Activated CD8-positive, alpha-beta memory T cell treated with anti-CD3 and anti-CD28 coated beads for 4 hours (primary cell): ENCODE results near the gene CAP2.
"Not testable (repeated sequence)": the region's sequence is repeated elsewhere in the genome, so short reads cannot be mapped to it uniquely, and the experiment has no call there.

Experiments
- DNase-seq, 2 donors: peaks; one replicate each; pipeline ENCODE4 v3.0.0-alpha.2; 2020; ENCODE audit warnings: low read depth in 2 of 2

The CAP2 gene

DNA sequence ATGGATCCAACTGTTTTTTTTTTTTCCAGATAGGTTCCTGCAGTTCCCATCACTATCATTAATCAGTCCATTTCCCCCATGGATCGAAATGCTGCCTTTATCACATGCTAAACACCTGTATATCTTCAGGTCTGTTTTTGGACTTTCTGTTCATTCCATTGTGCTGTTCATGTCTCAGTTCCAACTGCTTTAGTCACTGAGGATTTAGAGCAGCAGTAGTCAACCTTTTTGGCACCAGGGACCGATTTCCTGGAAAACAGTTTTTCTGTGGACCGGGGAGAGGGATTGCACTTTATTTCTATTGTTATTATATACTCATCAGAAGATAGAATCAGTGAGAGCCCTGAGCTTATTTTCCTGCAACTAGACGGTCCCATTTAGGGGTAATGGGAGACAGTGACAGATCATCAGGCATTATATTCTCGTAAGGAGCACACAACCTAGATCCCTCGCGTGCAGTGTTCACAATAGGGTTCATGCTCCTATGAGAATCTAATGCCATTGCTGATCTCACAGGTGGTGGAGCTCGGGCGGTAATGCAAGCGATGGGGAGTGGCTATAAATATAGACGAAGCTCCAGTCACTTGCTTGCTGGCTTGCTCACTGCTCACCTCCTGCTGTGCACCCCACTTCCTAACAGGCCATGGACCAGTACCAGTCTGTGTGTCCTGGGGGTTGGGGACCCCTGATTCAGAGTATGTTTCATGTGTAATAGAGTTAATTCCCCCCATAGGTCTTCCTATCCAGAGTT lies 46.0 kb downstream of the CAP2 start:
- DNase-seq, result no peak

- not testable (repeated sequence) for DNase-seq
These were observed 47.4 kb downstream of the CAP2 start for GRCh38 chr6:17440811-17441210.

DNA sequence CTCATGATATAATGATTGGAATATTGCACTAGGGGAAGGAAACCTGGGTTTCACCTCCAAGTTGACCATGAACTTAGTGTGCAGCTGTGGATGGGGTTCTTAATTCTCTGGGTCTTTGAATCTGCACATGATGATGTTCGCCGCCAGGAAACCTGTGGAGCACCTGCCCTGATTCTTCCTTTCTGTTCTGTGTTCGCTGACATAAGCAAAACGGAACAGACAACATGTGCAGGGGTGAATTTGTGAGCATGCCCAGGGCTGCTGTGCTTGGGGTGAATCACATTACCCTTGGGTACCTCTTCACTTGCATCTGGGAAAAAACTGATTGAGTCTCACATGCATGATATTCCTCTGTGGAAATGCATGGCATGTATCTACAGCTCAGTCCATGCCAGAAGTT lies 48.8 kb downstream of the CAP2 start:
- no peak for DNase-seq

GRCh38 chr6:17446713-17447112 lies 53.3 kb downstream of the CAP2 start:
- no peak for DNase-seq

- DNase-seq, result no peak
These were observed 54.8 kb downstream of the CAP2 start for GRCh38 chr6:17448165-17448564.

GRCh38 chr6:17450397-17450796 lies 57.0 kb downstream of the CAP2 start:
- DNase-seq, result no peak

- no peak for DNase-seq
These were observed 57.4 kb downstream of the CAP2 start for GRCh38 chr6:17450832-17451231.

DNA sequence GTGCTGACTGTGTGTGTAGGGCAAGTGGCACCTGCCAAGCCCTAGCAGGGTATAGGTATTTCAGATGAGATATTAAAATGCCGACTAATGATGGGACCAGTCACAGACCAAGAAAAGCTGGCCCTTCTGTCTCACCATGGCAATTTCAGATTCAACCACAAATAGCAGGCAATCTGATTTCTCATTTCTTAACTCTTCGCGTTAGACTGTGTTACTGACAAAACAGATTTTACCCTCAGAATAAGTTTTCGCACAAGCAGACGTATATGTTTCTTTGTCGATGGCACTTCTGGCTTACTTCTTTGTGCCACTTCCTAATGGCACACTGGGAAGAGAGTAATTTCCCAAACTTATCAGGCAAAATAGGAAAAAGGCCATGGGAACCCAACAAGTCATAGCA lies 58.7 kb downstream of the CAP2 start:
- DNase-seq, result no peak

DNA sequence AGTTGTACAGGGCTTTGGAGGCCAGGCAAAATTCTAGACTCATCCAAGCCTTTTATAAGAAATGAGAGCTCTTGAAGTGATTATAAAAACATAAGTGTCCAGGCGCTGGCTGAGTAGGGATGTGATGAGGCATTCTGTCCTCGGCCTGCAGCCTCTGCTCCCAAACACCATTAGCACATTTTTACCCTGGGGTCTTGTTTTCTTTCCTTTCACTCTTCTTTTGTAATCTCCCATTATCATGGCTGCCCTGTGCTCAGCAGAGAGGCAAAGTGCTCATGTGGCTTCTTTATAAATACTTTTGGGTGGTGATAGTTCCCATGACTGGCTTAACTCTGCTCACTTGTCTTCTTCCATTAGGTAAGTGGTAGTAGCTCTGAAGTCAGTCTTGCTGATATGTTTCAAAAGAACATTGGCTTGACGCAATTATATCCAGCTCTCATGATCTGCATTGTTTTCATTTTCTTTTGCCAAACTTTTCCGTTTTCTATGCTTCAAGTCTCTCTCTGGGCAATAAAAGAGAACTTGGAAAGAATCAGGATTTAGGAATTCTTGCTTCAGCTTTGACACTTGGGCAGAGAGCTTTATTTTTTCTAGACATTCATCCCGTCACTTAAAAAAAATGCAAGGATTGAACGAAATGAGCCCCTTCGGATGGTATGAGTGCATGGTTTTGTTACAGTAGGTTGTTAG lies 61.1 kb downstream of the CAP2 start:
- no peak for DNase-seq

- no peak for DNase-seq
These were observed 62.5 kb downstream of the CAP2 start for GRCh38 chr6:17455919-17456318.

- DNase-seq, result no peak
These were observed 63.3 kb downstream of the CAP2 start for GRCh38 chr6:17456711-17457110.

DNA sequence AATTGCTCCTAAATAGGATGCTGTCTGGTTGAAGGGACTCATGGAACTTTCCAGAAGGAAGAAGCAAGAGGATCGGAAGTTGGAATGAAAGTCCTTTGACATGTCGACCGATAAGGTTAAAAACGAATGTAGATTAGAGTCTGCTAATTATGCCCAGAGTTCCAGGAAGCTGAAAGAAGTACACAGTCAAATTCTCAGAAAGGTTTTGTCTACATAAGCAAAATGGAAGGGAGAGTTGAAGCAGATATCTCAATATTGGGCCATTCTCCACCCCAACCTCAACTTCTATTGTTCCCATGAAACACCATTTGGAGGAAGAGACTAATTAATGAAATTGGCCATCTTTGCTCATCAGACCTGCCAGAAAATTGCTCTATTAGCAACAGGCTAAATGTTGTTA lies 64.0 kb downstream of the CAP2 start:
- no peak for DNase-seq

GRCh38 chr6:17457956-17458355 lies 64.6 kb downstream of the CAP2 start:
- DNase-seq, result no peak

DNA sequence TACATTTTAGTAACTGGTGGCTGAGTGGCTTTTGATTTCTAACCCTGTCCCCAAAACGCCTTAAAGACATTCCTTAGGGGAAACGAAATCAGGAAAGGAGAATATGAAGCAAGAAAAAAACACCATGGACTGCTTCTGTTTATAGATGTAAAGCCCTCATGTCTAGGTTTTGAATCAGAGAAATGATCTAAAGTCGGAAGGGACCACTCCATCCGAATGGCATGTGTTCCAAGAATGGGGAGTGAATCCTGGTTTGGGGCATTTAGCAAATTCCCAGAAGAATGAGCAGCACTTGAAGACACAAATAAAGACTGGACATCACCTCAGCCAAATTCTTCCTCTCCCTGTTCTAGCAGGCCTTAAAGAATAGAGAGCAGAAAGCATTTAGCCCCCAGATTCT lies 65.6 kb downstream of the CAP2 start:
- no peak for DNase-seq

- DNase-seq, result no peak
These were observed 67.5 kb downstream of the CAP2 start for GRCh38 chr6:17460862-17461261.

GRCh38 chr6:17466147-17466546 lies 72.8 kb downstream of the CAP2 start:
- no peak for DNase-seq

DNA sequence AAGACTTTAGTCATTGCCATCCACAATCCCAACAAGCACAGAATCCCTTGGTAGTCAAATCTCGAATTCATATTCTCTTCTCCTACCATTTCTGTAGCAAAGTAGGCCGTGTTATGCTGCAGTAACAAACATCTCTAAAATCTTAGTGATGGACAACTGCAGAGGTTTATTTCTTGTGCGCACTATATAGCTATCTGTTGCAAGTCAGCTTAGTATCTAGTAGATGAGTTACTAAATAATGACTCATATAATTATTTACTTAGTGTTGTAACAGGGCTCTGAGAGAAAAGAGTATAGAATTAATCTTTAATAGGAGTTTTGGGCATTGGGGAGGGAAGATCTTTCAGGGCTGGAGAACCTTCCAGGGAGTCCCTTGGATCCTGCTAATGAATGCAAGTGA lies 73.3 kb downstream of the CAP2 start:
- DNase-seq, result no peak

GRCh38 chr6:17469006-17469832 lies 75.8 kb downstream of the CAP2 start:
- DNase-seq, result no peak

GRCh38 chr6:17470202-17470937 lies 77.0 kb downstream of the CAP2 start:
- no peak for DNase-seq

- DNase-seq, result no peak
These were observed 77.5 kb downstream of the CAP2 start for GRCh38 chr6:17470938-17471327.

DNA sequence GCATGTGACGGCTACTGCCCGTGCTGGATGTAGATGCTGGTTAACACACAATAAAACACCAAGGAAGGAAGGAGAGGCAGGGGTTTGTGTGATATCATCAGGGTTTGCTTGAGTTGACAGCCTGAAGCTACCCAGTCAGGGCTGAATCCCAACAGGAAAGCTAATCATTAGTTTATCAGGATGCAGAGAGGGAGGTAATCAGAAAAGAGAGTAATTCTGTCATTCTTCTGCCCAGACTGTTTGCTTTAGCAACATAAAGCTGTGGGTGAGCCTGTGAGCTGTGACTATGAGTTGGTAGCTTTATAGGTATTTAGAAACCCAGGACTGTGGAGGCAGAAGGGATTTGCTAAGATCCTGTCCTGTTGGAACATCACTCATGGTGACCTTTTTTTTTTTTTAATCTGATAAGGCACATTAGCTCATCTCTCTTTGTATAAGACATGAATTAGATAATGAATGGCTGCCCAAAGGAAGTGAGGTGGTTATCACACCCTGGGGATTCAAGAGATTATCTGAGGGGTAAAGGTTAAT lies 79.3 kb downstream of the CAP2 start:
- DNase-seq, result no peak

DNA sequence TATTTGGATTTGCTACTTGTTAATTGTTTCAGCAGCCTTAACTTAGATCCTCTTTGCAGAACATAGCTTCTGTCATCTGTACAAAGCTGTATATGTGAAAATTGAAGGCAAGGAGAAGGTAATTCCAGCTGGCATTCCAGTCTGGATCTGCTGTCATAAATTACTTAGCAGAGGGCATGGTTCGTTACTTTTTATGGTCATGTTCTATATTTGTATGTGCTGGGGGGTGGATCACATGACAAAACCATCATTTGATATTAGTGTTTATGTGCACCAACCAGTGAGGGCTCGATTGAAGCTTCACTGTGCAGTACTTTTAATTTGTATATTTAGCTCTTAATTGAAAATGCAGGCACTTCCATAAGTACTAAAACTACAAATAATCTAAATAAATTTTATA lies 80.2 kb downstream of the CAP2 start:
- no peak for DNase-seq
